ENCODE results near the gene PLXDC2. TPM values are rescaled to one million over a fixed set of nuclear protein-coding genes. Genes with fewer than 3 reads are reported as not detected.
A peak's percentile ranks its signal among the peaks of the same experiment; 100 is the strongest.

The PLXDC2 gene
- total RNA-seq, 1 experiment from 2014 or later: 4.6 TPM

- peak; percentile 13 for DNase-seq (ENCODE audit: low read depth)
Observed at GRCh38 chr10:19935176-19935575, 118.9 kb downstream of the PLXDC2 start.

- DNase-seq (ENCODE audit: low read depth): no peak
Observed at GRCh38 chr10:19936289-19936688, 120.1 kb downstream of the PLXDC2 start.

GRCh38 chr10:19937989-19938388 lies 121.8 kb downstream of the PLXDC2 start:
- no peak for DNase-seq (ENCODE audit: low read depth)

GRCh38 chr10:19941206-19941880 lies 125.1 kb downstream of the PLXDC2 start:
- no peak for DNase-seq (ENCODE audit: low read depth)

GRCh38 chr10:19944911-19945663 lies 128.9 kb downstream of the PLXDC2 start:
- DNase-seq (ENCODE audit: low read depth): no peak

GRCh38 chr10:19946245-19946644 lies 130.0 kb downstream of the PLXDC2 start:
- no peak for DNase-seq (ENCODE audit: low read depth)

GRCh38 chr10:19946791-19947190 lies 130.6 kb downstream of the PLXDC2 start:
- DNase-seq (ENCODE audit: low read depth): no peak

GRCh38 chr10:19947215-19947614 lies 131.0 kb downstream of the PLXDC2 start:
- DNase-seq (ENCODE audit: low read depth): no peak

GRCh38 chr10:19947656-19948055 lies 131.4 kb downstream of the PLXDC2 start:
- no peak for DNase-seq (ENCODE audit: low read depth)

- no peak for DNase-seq (ENCODE audit: low read depth)
Observed at GRCh38 chr10:19952224-19953010, 136.2 kb downstream of the PLXDC2 start.

- no peak for DNase-seq (ENCODE audit: low read depth)
Observed at GRCh38 chr10:19954601-19955000, 138.4 kb downstream of the PLXDC2 start.

- DNase-seq (ENCODE audit: low read depth): no peak
Observed at GRCh38 chr10:19956516-19957032, 140.3 kb downstream of the PLXDC2 start.

GRCh38 chr10:19958787-19959186 lies 142.6 kb downstream of the PLXDC2 start:
- DNase-seq (ENCODE audit: low read depth): no peak

GRCh38 chr10:19961076-19962053 lies 145.1 kb downstream of the PLXDC2 start:
- DNase-seq (ENCODE audit: low read depth): no peak

- DNase-seq (ENCODE audit: low read depth): no peak
Observed at GRCh38 chr10:19964625-19965024, 148.4 kb downstream of the PLXDC2 start.

GRCh38 chr10:19966751-19967150 lies 150.5 kb downstream of the PLXDC2 start:
- no peak for DNase-seq (ENCODE audit: low read depth)

GRCh38 chr10:19967981-19968380 lies 151.7 kb downstream of the PLXDC2 start:
- no peak for DNase-seq (ENCODE audit: low read depth)

GRCh38 chr10:19968745-19969144 lies 152.5 kb downstream of the PLXDC2 start:
- no peak for DNase-seq (ENCODE audit: low read depth)

GRCh38 chr10:19970256-19970655 lies 154.0 kb downstream of the PLXDC2 start:
- DNase-seq (ENCODE audit: low read depth): no peak

- DNase-seq (ENCODE audit: low read depth): peak; percentile 19
Observed at GRCh38 chr10:19970717-19971116, 154.5 kb downstream of the PLXDC2 start.
